Esophagus muscularis mucosa (tissue), 4 donors: ENCODE data around the gene GMDS.

Experiments
- CTCF ChIP-seq, 3 experiments: fragments of 200-600 bp in 2 of 3; fragments of 450-650 bp in 1 of 3; sonication (generic) in 2 of 3; IDR thresholded peaks; one replicate each; pipeline ENCODE4 v1.5.1; 2017 to 2019; ENCODE audit warnings: antibody characterized with exemption in 3 of 3, mild to moderate bottlenecking in 2 of 3, moderate library complexity in 1 of 3
- EP300 ChIP-seq: sonication (generic); formaldehyde crosslinking; IDR thresholded peaks from one replicate; pipeline ENCODE4 v1.6.1; 2017; ENCODE audit warnings: antibody characterized with exemption
- POLR2A ChIP-seq: fragments of 450-650 bp; IDR thresholded peaks from one replicate; pipeline ENCODE4 v1.6.1; 2017; ENCODE audit warnings: antibody characterized with exemption, moderate library complexity, mild to moderate bottlenecking, low read depth
- POLR2AphosphoS5 ChIP-seq, 2 donors: sonication (generic); formaldehyde crosslinking; IDR thresholded peaks; one replicate each; pipeline ENCODE4 v1.6.1; 2017; ENCODE audit warnings: antibody characterized with exemption in 2 of 2

DNA sequence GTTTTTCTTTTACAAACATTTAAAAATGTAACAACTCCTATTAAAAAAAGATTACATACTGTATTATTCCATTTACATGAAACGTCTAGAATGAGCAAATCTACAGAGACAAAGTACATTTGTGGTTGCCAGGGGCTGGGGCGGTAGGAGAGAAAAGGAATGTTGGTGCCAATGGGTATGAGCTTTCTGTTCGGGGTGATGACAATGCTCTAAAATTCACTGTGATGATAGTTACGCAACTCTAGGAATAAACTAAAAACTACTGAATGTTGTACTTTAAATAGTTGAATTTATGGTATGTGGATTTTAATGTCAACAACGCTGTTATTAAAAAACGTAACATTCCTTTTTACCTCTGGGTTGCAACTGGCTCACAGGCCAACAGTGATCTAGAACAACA lies 211.1 kb downstream of the GMDS start:
- TF ChIP-seq CTCF (IDR thresholded peaks at IDR 0.05) = no peak
- TF ChIP-seq POLR2A = no peak
- no peak for TF ChIP-seq POLR2AphosphoS5 (IDR thresholded peaks at IDR 0.05)
- TF ChIP-seq EP300 = no peak
